ENCODE measurements around the gene GAPVD1.

DNA sequence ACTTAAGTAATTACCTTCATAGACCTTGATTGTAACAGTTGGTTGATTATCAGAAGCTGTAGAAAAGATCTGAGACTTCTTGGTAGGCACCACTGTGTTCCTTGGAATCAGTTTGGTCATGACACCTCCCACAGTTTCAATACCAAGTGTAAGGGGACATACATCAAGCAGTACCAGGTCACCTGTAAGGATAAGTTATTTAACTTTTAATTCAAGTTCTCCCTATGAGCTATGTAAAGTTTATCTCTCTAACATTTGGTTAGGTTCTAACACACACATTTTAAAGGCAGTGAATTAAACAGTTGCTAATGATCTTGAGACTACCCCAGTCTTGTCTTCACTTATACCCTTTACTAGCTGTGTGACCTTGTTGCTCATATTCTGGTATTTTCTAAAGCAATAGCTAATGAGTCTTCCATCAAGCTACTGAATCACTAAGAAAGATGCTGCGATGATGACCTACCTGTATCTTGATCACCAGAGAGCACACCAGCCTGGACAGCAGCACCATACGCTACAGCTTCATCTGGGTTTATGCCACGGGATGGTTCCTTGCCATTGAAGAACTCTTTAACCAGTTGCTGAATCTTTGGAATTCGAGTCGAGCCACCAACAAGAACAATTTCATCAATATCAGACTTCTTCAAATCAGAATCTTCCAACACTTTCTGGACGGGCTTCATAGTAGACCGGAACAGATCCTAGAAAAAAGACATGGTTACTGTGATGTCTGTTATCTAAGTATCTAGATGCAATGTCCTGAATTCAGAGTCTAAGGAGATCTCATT lies 23.3 kb upstream of the GAPVD1 start:
- TF ChIP-seq, protein P1, sequence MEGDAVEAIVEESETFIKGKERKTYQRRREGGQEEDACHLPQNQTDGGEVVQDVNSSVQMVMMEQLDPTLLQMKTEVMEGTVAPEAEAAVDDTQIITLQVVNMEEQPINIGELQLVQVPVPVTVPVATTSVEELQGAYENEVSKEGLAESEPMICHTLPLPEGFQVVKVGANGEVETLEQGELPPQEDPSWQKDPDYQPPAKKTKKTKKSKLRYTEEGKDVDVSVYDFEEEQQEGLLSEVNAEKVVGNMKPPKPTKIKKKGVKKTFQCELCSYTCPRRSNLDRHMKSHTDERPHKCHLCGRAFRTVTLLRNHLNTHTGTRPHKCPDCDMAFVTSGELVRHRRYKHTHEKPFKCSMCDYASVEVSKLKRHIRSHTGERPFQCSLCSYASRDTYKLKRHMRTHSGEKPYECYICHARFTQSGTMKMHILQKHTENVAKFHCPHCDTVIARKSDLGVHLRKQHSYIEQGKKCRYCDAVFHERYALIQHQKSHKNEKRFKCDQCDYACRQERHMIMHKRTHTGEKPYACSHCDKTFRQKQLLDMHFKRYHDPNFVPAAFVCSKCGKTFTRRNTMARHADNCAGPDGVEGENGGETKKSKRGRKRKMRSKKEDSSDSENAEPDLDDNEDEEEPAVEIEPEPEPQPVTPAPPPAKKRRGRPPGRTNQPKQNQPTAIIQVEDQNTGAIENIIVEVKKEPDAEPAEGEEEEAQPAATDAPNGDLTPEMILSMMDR (IDR thresholded peaks at IDR 0.05; ENCODE audit: insufficient read depth, low read length) = no peak
- TF ChIP-seq SPI1 (IDR thresholded peaks at IDR 0.05; ENCODE audit: borderline replicate concordance, low read depth) = no peak
- TF ChIP-seq, protein P2, sequence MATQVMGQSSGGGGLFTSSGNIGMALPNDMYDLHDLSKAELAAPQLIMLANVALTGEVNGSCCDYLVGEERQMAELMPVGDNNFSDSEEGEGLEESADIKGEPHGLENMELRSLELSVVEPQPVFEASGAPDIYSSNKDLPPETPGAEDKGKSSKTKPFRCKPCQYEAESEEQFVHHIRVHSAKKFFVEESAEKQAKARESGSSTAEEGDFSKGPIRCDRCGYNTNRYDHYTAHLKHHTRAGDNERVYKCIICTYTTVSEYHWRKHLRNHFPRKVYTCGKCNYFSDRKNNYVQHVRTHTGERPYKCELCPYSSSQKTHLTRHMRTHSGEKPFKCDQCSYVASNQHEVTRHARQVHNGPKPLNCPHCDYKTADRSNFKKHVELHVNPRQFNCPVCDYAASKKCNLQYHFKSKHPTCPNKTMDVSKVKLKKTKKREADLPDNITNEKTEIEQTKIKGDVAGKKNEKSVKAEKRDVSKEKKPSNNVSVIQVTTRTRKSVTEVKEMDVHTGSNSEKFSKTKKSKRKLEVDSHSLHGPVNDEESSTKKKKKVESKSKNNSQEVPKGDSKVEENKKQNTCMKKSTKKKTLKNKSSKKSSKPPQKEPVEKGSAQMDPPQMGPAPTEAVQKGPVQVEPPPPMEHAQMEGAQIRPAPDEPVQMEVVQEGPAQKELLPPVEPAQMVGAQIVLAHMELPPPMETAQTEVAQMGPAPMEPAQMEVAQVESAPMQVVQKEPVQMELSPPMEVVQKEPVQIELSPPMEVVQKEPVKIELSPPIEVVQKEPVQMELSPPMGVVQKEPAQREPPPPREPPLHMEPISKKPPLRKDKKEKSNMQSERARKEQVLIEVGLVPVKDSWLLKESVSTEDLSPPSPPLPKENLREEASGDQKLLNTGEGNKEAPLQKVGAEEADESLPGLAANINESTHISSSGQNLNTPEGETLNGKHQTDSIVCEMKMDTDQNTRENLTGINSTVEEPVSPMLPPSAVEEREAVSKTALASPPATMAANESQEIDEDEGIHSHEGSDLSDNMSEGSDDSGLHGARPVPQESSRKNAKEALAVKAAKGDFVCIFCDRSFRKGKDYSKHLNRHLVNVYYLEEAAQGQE (IDR thresholded peaks at IDR 0.05; ENCODE audit: insufficient replicate concordance, low read depth) = no peak
